Activated CD8-positive, alpha-beta memory T cell treated with anti-CD3 and anti-CD28 coated beads, Interleukin-2, amount 50 U/mL, for 1 hour (primary cell): ENCODE data around the gene TMEM37.

Source experiments
- DNase-seq: peaks from one replicate; pipeline ENCODE4 v3.0.0-alpha.2; 2020; ENCODE audit errors: extremely low read depth

Gene TMEM37

GRCh38 chr2:119478188-119478977, 46.7 kb downstream of the TMEM37 start:
- DNase-seq: no peak

- DNase-seq: no peak
These were observed 47.3 kb downstream of the TMEM37 start for GRCh38 chr2:119478978-119479295.

DNA sequence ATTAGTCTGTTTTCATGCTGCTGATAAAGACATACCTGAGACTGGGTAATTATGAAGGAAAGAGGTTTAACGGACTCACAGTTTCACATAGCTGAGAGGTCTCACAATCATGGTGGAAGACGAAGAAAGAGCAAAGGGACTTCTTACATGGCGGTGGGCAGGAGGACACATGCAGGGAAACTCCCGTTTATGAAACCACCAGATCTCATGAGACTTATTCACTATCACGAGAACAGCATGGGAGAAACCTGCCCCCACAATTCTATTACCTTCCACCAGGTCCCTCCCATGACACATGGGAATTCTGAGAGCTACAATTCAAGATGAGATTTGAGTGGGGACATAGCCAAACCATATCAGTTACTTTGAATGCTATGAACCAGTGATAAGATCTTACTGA, 48.5 kb downstream of the TMEM37 start:
- no peak for DNase-seq

GRCh38 chr2:119480718-119481142, 49.1 kb downstream of the TMEM37 start:
- DNase-seq: no peak

DNA sequence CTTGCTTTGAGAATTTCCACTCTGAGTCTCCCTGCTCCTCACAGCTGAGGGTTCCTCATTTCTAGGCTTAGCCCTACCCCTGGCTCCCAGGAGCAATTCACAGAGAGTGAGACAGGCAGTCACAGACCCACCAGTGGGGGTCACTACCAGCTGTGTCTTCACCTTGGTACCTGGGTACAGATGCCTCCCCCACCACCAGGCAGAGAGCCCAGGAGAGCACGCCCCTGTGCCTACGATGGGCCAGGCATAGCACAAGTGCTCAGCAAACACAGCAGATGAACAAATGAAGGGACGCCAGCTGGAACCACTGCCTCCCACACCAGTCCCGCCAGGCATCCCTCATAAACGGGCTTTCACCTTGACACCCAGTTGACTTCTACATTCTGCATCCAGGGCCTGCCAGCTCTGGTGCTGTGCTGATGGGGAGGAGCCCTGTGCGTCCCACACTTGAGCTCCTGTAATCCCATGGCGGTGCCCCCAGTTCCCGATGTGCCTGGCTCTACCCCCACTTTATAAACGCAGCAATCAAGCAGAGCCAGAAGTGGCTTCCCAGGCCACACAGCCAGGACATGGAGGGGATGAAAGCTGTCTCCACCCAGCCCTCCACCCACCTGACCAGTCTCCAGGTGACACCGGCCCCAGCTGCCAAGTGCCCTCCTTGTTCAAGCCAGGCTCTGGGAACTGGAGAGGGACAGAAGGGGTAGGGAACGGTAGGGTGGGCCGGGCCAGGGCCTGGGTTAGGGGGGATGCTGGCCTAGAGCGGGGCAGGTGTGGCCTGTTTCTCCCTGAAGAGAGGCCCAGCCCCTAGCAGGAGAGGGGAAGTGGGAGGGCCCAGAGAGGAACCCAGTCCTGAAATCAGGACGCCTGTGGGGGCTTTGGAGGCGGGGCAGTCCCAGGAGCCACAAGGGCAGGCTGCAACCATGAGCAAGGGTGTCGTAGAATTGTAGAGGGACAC, 50.1 kb downstream of the TMEM37 start:
- no peak for DNase-seq

DNA sequence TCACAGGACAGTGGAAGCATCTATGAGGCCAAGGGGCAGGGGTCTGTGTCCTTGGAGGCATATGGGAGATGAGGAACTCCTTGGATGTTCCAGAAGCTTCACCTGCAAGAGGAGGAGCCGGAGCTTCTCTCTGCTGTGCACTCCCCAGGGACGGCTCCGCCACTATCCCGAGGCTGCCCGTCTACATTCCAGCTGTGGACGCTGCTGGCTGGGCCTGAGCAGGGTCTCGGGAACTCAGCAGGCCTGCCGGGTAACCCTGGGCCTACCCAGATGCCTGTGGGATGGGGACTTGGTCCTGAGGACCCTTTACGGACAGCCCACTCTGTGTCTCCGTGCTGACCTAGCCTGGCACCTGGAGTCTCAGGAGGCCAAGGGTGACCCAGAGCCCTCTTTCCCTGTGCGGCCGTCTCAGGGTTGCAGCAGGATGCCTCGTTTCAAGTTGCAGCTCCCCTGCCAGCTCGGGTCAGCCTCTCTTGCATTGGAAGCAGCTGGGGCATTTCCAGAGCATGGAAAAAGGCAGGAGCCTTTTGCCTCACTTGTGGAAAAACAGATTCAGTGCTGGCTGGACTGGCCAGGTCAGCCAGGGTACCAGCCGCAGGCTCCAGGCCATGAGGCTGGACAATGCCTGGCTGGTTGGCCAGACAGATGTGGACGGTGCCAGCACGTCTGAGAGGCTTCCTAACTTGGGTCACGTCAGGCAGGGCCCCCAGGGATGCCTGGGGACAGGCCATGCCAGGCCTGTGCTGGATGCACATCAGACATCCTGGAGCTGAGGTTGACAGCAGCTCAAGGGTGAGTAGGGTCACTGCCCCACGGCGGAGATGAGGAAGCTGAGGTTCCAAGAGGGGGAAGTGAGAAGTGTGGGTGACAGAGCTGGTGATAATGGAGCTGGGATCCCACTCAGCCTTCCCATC, 51.1 kb downstream of the TMEM37 start:
- DNase-seq: no peak

DNA sequence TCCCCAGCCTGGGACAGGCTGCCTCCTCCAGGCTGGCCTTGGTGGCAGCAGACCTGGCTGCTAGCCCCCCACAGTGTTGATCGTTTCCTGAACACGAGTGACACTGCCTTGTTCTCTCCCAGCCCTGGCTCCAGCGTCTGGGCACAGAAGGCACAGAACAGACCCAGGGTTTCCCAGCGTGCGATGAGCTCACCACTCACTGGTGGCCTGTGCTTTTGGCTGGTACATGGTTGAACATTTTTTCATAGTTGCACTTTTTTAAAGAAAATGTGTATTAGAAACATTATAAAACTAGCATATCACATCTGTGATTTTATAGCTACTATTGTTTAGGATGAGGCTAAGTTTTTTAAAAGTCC, 51.7 kb downstream of the TMEM37 start:
- no peak for DNase-seq

GRCh38 chr2:119483896-119484718, 52.5 kb downstream of the TMEM37 start:
- DNase-seq: no peak

- DNase-seq: no peak
These were observed 53.2 kb downstream of the TMEM37 start for GRCh38 chr2:119484834-119485233.

DNA sequence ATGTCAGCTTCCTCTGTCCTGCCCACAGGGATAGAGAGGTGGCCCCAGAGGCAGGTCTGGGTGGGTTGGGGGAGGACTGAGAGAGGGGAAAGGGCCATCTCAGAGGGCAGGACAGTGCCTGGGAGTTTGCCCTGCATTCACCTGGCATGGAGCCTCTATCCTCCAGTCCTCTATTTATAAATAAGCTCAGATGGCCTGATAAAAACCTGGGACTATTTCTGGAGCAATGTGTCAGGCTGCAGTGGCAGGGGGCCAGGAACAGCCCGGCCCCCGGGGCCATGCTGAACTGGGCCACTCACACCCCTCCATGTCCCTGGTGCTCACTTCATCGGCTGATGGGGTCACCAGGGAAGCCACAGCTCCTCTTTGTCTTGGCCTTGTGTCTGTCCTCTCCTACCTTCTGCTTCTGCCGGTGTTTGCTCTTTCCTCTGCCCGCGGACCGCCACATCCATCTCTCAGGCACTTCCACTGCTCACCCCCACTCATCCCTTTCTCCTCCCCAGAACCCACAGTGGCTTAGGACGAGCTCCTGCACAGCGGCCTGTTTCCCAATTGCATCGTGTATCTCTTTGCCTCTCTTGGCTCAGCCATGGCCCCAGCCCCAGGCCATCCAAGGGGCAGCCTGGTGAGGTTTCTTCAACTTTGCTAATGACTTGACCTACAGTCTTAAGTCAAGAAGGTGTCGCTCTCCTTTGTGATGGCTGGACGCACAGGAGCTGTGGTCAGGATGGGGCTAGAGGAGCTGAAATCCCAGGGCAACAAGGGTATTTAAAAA, 53.9 kb downstream of the TMEM37 start:
- no peak for DNase-seq

- DNase-seq: no peak
These were observed 54.7 kb downstream of the TMEM37 start for GRCh38 chr2:119486196-119486827.

DNA sequence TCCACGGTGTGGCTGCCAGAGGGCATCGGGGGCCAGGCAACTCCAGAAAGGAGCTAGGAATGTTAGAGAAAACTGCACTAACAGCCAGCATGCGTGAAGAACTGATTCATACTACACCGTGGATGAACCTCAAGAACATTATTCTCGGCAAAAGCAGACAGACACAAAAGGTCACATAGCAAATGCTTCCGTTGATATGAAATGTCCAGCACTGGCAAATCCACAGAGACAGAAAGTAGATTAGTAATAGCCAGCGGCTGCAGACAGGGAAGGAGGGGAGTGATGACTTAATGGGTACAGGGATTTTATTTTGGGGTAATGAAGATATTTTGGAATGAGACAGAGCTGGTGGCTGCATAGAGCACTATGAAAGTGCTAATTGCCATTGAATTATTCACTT, 55.2 kb downstream of the TMEM37 start:
- no peak for DNase-seq

GRCh38 chr2:119487434-119488244, 56.0 kb downstream of the TMEM37 start:
- no peak for DNase-seq
